Adrenal gland (tissue), 12 donors: ENCODE data around the gene TMPRSS4. TPM values are rescaled to one million over a fixed set of nuclear protein-coding genes. Genes with fewer than 3 reads are reported as not detected.

Experiments
- DNase-seq, 7 donors: peaks; one replicate each; pipeline ENCODE4 v3.0.0-alpha.2; 2019 to 2020
- H3K27ac ChIP-seq, 5 donors: fragments of 200-600 bp; sonication (generic) in 4 of 5; 1 replicate in 3 of 5; 2 replicates in 2 of 5; pipeline versions ENCODE4 v1.5.1 to v1.8.0; 2016 to 2020; ENCODE audit warnings: mild to moderate bottlenecking in 1 of 5
- H3K27me3 ChIP-seq: fragments of 200-600 bp; 2 replicates; pipeline ENCODE4 v1.8.0; 2021
- H3K36me3 ChIP-seq, 2 donors: fragments of 200-600 bp; replicated peaks in 1 of 2; 1 replicate in 1 of 2; 2 replicates in 1 of 2; pipeline versions ENCODE4 v1.5.1 to v1.8.0; 2018 to 2022
- H3K4me1 ChIP-seq, 2 donors: fragments of 200-600 bp; replicated peaks in 1 of 2; 1 replicate in 1 of 2; 2 replicates in 1 of 2; pipeline versions ENCODE4 v1.5.1 to v1.8.0; 2018 to 2021
- H3K4me3 ChIP-seq, 4 donors: fragments of 200-600 bp; sonication (generic) in 3 of 4; one replicate each; pipeline ENCODE4 v1.5.1; 2016 to 2018
- H3K9me3 ChIP-seq, 3 donors: fragments of 200-600 bp; sonication (generic) in 1 of 3; replicated peaks in 1 of 3; 1 replicate in 2 of 3; 2 replicates in 1 of 3; pipeline versions ENCODE4 v1.5.1 to v1.8.0; 2016 to 2021
- POLR2A ChIP-seq, 2 donors: fragments of 450-650 bp; IDR thresholded peaks; one replicate each; pipeline ENCODE4 v1.6.1; 2017; ENCODE audit warnings: antibody characterized with exemption in 2 of 2, mild to moderate bottlenecking in 2 of 2, moderate library complexity in 1 of 2
- WGBS, 4 donors: extraction: QIAGEN DNeasy Blood & Tissue Kit in 2 of 4; methylation state at CpG; one replicate each; pipeline versions ENCODE4 v1.1.5 to v1.1.7; 2013 to 2017; 5-methylcytosine and 5-hydroxymethylcytosine counted together
- intact Hi-C, 2 donors: fragments of 100-400 bp; cut with DNase I; formaldehyde crosslinking; loops; one replicate each; pipeline versions ENCODE4 v1.14.1 to v1.15.0; 2022 to 2023
- polyA plus RNA-seq, 3 donors: library from polyadenylated mRNA; stranded (reverse); fragments of 200-250 nt in 2 of 3; fragments of 350-450 nt in 1 of 3; fragmentation: Illumina TruSeq in 1 of 3; extraction: RNeasy Lipid Tissue Mini Kit (QIAGEN cat#74804) in 1 of 3; gene quantifications; one replicate each; pipeline ENCODE4 v1.2.3, GENCODE V29; 2013 to 2014
- total RNA-seq, 9 donors: library from RNA; depleted of rRNA in 4 of 9; stranded (reverse); fragments of >200 nt in 4 of 9; fragments of 120-200 nt in 1 of 9; fragmentation: NEBNext Ultra II Directional in 1 of 9; extraction: Animal tissue kit (Norgen Biotek cat#: 25700) in 1 of 9; gene quantifications; one replicate each; pipeline versions ENCODE4 v1.1.0 to v1.2.4, GENCODE V29; 2013 to 2023
- TF ChIP-seq, protein P1 (sequence below), 6 experiments: fragments of 450-650 bp in 4 of 6; fragments of 200-600 bp in 2 of 6; sonication (generic) in 1 of 6; IDR thresholded peaks; 1 replicate in 5 of 6; 2 replicates in 1 of 6; pipeline versions ENCODE4 v1.5.1 to v1.8.0; 2016 to 2021; ENCODE audit warnings: antibody characterized with exemption in 6 of 6, mild to moderate bottlenecking in 2 of 6, moderate library complexity in 1 of 6
- donor health status: healthy with polysubstance abuse.
- donor health status: Bipolar disorder and iron deficiency.
- donor health status: DM: yes; HTN: yes; CAD: no.
- donor health status: DM: no; HTN: no; CAD: no.
- donor health status: DM: no; HTN: no; CAD: no.
- donor health status: DM: yes; HTN: yes; CAD: no.

Gene TMPRSS4
- total and polyA plus RNA-seq, 12 donors, result 0.13 to 0.43 (median 0.27) TPM; not detected in 8

DNA sequence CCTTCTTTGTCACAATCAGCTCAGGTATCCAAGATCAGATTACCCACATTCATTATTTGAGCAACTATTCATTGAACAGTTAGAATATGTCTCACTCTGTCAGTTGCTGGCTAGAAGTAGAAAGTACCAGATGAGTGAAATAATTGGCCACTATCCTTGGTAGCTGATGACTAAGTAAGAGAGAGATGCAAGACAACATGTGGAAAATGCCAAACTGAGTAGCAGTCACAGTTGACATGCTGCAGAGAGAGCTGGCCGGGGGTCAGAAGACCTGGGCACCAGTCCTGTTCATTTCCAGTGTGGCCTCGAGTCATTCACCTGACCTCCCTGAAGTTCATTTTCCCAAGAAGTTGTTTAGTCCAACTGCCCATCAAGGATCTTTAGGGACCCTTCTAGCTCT lies 32.4 kb downstream of the TMPRSS4 start:
- Histone ChIP-seq H3K36me3 (no peaks in the 10 kb centered on the region), H3K9me3 (no peaks in the 10 kb centered on the region), H3K4me3 (no peak overlapping the region), H3K27me3 (no peaks in the 10 kb centered on the region), H3K27ac (peak overlapping the region in 1 of 5 donors; percentile 22), H3K4me1 (no peaks in the 10 kb centered on the region)
- 61 to 79% (median 69%) methylated on average over 2 of the region's 2 CpGs for WGBS, 4 donors
- TF ChIP-seq POLR2A (IDR thresholded peaks at IDR 0.05), result no peak
- TF ChIP-seq, protein P1, sequence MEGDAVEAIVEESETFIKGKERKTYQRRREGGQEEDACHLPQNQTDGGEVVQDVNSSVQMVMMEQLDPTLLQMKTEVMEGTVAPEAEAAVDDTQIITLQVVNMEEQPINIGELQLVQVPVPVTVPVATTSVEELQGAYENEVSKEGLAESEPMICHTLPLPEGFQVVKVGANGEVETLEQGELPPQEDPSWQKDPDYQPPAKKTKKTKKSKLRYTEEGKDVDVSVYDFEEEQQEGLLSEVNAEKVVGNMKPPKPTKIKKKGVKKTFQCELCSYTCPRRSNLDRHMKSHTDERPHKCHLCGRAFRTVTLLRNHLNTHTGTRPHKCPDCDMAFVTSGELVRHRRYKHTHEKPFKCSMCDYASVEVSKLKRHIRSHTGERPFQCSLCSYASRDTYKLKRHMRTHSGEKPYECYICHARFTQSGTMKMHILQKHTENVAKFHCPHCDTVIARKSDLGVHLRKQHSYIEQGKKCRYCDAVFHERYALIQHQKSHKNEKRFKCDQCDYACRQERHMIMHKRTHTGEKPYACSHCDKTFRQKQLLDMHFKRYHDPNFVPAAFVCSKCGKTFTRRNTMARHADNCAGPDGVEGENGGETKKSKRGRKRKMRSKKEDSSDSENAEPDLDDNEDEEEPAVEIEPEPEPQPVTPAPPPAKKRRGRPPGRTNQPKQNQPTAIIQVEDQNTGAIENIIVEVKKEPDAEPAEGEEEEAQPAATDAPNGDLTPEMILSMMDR (IDR thresholded peaks at IDR 0.05), result no peak
- DNase-seq, result no peak
- intact Hi-C loops, result no loop called here

DNA sequence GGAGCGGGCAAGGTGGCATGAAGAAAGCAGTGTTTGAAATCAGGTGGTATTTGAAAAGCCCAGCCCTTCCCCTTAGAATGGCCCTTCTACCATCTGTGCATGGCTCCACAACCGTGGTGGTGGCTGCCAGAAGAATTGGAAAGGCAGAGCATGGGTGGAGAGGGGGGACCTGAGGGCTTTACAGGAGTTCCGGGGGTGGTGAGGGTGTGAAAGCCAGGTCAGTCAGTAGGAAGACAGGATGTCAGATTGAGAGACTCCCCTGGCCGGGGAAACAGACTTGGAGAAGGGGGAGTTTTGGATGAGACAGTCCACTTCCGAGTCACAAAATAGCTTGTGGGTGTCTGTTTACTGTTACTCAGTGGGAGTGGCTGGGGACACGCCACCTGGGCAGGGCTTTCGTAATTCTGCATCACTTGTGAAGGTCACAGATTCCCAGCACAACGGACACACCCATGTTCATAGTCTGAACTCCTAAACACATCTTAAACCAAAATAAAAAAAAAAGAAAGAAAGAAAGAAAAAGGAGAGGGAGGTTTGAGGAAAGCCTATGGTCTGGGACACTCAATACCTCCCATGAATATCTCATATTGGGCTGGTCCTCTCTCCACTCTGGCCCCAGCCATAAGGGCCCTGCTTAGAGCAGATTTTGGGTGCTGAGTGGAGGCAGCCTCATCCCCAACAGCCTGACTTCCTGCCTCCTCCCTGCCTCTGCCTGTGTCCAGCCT lies 34.3 kb downstream of the TMPRSS4 start:
- intact Hi-C loops, result no loop called here
- no peak for DNase-seq
- no peaks in the 10 kb centered on the region for H3K36me3 ChIP-seq
- TF ChIP-seq, protein P1 (IDR thresholded peaks at IDR 0.05), result no peak
- no peak for TF ChIP-seq POLR2A (IDR thresholded peaks at IDR 0.05)
- 50 to 67% (median 61%) methylated on average over 8 of the region's 8 CpGs for WGBS, 4 donors
- no peaks in the 10 kb centered on the region for H3K4me1 ChIP-seq
- H3K27ac ChIP-seq, result no peak overlapping the region
- no peaks in the 10 kb centered on the region for H3K9me3 ChIP-seq
- H3K4me3 ChIP-seq, result no peak overlapping the region
- H3K27me3 ChIP-seq, result no peaks in the 10 kb centered on the region

DNA sequence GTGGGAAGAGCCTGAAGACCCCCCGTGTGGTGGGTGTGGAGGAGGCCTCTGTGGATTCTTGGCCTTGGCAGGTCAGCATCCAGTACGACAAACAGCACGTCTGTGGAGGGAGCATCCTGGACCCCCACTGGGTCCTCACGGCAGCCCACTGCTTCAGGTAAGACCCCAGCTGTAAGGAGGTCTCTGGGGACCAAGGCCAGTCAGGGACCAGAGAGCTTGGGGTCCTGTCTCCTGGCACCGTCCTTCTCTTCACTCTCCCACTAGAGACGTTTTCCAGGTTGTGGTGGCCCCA lies 34.8 kb downstream of the TMPRSS4 start:
- H3K27me3 ChIP-seq, result no peaks in the 10 kb centered on the region
- no peak overlapping the region for H3K4me3 ChIP-seq
- DNase-seq, result no peak
- no peaks in the 10 kb centered on the region for H3K4me1 ChIP-seq
- 40 to 100% (median 84%) methylated on average over 1 to 6 of the region's 6 CpGs for WGBS, 4 donors
- TF ChIP-seq POLR2A (IDR thresholded peaks at IDR 0.05), result no peak
- TF ChIP-seq, protein P1 (IDR thresholded peaks at IDR 0.05), result no peak
- no peaks in the 10 kb centered on the region for H3K9me3 ChIP-seq
- H3K27ac ChIP-seq, result no peak overlapping the region
- no peaks in the 10 kb centered on the region for H3K36me3 ChIP-seq
- intact Hi-C loops, result no loop called here

DNA sequence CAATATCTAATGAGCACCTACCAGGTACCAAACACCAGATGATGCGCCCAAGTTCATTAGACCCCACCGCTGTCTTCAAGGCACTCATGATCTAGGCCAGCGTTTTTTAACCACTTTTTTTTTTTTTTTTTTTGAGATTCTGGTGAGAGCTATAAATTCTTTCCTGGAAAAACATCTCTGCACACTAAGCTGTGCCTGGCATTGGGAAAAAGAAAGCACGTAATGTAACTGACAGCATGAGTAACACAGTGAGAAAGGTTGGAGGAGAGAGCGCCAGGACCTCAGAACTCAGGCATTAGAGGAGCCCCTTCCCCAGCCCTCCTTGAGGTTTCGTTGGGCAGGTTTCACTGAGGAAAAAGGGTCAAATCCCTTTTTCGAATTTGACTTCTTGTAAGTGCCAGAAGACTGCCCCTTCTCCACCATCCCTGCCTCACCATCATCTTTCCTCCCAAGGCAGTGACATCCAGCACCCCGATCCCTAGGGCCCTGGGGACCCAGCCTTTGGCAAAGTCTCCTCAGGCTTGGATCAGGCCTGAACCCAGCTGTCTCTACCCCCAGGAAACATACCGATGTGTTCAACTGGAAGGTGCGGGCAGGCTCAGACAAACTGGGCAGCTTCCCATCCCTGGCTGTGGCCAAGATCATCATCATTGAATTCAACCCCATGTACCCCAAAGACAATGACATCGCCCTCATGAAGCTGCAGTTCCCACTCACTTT lies 36.0 kb downstream of the TMPRSS4 start:
- Histone ChIP-seq H3K4me3 (no peak overlapping the region), H3K4me1 (no peaks in the 10 kb centered on the region), H3K27ac (no peak overlapping the region), H3K9me3 (no peaks in the 10 kb centered on the region), H3K27me3 (no peaks in the 10 kb centered on the region), H3K36me3 (no peaks in the 10 kb centered on the region)
- no peak for DNase-seq
- intact Hi-C loops, result no loop called here
- 77 to 86% (median 81%) methylated on average over 10 to 11 of the region's 11 CpGs for WGBS, 4 donors
- TF ChIP-seq, protein P1 (IDR thresholded peaks at IDR 0.05), result no peak
- TF ChIP-seq POLR2A (IDR thresholded peaks at IDR 0.05), result no peak
